NCI-H774 (cell line): ENCODE results near the gene ESR1.

Experiments
- DNase-seq: peaks from one replicate; lab custom pipeline; 2025; lab: John Stamatoyannopoulos, UW

Gene ESR1

DNA sequence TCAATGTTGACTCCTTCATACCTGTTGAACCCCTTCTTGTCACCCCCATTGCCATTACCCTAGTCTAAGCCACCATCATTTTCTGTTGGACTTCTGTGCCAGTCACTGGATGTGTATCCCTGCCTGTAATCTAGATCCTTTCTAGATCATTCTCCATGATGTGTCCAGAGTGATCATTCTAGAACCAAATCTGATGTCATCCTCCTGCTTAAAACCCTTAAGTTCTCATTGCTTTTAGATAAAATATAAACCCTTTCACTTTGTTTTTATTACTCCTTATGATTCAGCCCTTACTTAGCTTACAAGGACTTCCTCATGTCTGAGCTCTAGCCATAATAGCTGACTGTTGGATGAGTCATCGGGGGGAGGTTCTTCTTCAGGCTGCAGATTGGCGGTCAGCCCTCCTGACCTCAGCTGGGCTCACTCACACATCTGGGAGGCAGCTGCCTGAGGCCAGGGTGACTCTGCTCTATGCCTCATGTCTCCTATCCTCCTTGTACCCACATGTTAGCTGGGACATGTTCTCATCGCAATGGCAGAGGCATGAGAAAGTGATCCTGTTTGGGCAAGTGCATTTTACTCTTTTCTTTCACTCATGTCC lies 287.6 kb downstream of the ESR1 start:
- no peak for DNase-seq

- DNase-seq = no peak
Measured at GRCh38 chr6:152096863-152097496, 289.5 kb downstream of the ESR1 start.

DNA sequence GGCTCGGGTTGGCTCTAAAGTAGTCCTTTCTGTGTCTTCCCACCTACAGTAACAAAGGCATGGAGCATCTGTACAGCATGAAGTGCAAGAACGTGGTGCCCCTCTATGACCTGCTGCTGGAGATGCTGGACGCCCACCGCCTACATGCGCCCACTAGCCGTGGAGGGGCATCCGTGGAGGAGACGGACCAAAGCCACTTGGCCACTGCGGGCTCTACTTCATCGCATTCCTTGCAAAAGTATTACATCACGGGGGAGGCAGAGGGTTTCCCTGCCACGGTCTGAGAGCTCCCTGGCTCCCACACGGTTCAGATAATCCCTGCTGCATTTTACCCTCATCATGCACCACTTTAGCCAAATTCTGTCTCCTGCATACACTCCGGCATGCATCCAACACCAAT lies 291.2 kb downstream of the ESR1 start:
- no peak for DNase-seq

DNA sequence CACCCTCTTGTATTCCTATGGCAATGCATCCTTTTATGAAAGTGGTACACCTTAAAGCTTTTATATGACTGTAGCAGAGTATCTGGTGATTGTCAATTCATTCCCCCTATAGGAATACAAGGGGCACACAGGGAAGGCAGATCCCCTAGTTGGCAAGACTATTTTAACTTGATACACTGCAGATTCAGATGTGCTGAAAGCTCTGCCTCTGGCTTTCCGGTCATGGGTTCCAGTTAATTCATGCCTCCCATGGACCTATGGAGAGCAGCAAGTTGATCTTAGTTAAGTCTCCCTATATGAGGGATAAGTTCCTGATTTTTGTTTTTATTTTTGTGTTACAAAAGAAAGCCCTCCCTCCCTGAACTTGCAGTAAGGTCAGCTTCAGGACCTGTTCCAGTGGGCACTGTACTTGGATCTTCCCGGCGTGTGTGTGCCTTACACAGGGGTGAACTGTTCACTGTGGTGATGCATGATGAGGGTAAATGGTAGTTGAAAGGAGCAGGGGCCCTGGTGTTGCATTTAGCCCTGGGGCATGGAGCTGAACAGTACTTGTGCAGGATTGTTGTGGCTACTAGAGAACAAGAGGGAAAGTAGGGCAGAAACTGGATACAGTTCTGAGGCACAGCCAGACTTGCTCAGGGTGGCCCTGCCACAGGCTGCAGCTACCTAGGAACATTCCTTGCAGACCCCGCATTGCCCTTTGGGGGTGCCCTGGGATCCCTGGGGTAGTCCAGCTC lies 292.1 kb downstream of the ESR1 start:
- DNase-seq = no peak

DNA sequence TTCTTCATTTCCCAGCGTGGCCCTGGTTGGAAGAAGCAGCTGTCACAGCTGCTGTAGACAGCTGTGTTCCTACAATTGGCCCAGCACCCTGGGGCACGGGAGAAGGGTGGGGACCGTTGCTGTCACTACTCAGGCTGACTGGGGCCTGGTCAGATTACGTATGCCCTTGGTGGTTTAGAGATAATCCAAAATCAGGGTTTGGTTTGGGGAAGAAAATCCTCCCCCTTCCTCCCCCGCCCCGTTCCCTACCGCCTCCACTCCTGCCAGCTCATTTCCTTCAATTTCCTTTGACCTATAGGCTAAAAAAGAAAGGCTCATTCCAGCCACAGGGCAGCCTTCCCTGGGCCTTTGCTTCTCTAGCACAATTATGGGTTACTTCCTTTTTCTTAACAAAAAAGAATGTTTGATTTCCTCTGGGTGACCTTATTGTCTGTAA lies 292.7 kb downstream of the ESR1 start:
- no peak for DNase-seq

DNA sequence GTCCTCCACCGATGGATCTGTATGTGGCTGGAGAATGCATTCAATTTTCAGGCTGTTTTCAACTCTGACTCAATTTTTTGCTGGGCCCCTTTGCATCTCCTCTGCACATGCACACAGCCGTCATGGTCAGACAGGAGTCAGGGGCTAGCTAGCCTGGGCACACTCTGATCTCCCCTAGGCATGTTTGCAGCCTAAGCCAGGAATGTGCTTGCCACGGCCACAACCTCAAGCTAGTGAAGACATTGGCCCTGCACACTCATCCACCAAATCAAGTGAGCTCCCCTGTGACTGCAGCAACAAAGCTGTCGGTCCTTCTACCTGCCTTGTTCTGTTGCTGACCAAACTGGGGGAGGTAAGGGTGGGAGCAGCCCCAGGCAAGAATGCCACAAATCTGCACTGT lies 300.5 kb downstream of the ESR1 start:
- no peak for DNase-seq

DNA sequence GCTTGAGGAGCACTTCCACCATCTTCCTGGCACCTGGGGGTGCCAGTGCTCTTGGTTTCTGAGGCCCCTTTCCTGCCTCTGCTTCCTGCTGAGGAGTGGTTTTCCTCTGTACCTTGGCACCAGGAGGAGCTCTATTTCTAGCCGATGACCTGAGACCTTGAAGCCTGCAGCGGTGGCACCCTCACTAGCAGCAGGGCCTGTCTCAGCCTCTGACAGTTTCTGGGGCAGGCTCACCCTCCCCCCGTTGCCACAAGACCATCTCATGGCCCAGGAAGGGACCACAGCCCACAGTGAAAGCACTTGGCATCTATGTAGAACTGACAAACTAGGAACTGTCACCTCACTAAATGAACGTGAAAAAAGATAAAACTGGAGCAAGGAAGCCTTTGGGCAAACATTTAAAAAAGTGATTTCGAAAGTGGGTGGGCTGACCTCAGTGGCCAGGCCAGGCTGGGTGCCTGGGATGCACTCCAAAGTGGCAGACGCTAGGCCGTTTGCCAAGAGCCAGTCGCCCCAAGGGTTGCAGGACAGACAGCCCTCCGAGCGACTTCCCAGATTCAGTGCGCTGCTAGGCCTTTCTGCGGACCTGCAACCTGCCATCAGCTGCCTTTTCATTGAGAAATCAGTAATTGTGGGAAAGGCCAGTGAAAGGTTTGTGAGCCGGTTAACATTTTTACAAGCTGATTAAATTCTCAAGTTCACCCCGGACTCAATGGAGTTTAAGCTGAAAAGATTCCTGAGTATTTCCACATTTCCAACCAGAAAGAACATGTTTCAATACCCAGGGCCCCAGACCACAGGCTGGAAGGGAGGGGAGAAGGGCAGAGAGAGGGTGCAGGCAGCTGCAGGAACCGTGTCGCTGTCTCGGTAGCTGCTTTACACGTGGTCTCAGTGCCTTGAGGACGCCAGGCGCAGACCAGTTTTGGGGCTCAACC lies 303.7 kb downstream of the ESR1 start:
- DNase-seq = no peak

DNA sequence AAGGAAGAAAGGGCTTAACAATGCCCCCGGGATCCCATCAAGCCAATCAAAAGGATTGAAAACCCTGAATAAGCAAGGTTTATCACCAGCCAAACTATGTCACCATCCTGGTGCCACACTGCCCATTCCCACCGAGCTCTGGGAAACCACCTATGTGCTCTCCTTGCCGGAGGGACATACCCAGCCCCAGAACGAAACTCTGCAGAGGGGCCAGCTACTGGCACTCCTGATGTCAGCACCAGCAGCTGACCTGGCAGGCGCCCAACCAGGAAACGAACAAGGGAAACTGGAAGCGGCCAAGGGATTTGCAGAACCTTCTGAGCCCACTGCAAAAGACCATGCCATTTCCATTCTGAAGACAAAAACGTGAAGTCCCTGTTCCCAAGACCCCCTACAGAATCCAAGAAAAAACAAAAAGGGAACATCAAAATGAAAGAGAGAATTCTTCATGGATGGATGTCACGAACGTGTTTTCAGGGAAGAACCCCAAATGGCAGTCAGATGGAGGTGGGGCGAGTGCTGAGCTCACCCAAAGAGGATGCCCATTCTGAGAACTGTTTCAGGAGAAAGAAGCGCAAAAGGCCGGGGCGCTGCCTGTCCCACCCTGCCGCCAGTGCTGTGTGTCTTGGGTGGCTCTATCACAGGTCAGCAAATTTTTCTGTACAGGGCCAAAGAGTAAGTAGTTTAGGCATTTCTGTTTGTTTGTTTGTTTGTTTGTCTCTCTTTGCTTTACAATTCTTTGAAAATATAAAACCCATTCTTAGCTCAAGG lies 305.2 kb downstream of the ESR1 start:
- DNase-seq = peak; percentile 18

DNA sequence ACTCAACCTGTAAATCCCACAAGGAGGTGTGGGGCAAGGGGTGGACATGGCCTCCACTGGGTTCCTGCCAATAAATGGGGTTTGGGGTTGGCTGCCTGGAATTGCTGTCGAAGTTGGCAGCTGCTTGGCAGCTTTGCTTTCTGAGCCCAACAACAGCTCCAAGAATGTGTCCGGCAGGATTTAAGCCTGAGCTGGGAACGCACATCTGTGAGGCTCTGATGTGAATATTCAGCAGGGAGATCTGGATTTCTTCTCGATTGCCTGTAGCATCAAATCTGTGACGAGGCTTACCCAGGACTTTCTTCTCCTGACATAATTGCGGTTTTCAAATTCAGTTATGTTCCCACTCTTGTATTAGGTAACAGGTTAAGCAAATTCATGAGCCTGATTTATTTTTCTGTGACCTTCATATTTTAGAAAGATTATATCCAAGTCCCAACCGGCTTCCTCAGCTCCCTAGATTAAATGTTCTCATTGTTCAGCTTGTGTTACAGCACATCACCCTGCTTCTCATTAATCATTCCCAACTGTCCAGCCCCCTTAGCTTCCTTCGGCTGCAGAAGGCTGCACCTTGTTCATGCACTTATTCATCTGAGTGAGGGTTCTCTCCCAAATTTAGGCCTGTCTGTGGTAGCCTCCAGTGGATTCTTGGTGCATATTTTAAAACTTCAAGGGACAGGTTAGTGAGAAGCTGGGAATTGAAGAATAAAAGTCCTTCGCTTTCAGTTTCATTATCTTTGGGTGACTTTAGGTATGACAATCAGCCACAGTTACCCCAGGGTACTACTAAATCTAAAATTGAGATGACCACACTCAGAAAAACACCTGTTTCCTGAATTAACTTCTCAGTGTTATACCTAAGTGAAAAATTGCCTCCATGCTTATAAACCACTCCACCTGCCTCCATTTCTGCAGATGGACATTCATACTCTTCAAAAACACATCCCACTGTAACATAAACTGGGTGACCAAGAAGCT lies 310.0 kb downstream of the ESR1 start:
- no peak for DNase-seq

GRCh38 chr6:152118224-152118623 lies 310.7 kb downstream of the ESR1 start:
- DNase-seq = no peak

GRCh38 chr6:152118678-152119077 lies 311.2 kb downstream of the ESR1 start:
- DNase-seq = no peak

GRCh38 chr6:152119831-152120230 lies 312.3 kb downstream of the ESR1 start:
- no peak for DNase-seq

GRCh38 chr6:152121910-152122309 lies 314.4 kb downstream of the ESR1 start:
- DNase-seq = no peak

- no peak for DNase-seq
Measured at GRCh38 chr6:152122434-152122833, 315.0 kb downstream of the ESR1 start.

- DNase-seq = no peak
Measured at GRCh38 chr6:152123076-152123475, 315.6 kb downstream of the ESR1 start.

DNA sequence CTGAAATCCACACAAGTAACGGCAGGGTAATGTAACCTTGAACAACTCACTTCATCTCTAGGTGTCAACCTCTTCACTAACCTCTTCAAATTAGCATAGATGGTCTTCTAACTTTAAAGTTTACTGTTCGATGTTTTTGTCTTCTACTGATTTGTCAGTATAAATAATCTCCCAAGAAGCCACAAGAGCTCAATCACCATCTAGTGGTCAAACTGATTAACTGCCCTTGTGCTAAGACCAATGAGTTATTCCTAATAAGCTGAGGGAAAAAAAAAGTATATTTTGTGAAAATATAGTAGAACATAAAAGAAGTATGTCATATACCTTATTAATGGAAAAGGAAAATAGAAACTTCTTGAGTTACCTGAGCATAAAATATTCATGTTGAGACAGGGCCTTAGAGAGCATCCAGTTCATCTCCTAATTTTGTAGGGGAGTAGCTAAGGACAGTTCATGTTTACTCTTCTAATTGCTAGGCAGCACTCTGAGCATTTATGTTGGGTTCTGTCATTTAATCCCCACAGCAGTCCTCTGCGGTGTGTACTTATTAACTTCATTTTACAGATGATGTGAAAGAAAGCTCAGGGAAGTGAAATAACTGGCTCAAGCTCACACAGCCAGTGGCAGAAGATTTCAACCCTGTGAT lies 317.1 kb downstream of the ESR1 start:
- no peak for DNase-seq

DNA sequence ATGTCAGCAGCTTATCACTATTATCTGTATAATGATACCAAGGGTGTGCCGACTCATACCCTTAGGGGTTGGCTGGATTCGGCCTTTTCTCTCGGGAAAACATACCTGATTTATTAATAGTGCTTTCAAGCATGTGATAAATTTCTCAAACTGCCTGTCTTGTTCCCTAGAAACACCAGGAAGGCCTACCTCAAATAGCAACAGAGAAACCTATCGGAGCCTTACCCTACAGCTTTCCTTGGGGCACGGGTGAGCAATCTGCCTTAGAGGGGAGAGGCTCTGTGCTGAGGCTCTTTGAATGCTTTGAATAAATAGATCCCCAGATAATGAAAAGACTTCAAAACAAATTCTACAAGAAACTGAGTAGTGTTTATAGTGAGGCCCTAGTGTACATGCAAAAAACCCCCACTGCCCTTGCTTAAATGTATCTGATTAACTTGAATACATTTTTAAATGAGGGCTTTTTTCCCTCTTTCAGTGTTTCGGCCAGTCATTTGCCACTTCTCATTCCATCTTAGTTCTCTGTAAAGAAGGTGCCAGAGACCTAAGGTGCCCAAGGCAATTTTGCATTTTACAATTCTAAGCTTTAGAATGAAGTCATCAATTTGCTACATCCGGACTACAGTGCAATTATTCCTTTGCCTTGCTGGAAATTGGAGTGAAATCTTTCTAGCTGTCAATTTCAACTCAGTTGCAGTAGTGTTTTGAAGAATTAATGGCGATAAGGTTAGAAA lies 320.1 kb downstream of the ESR1 start:
- DNase-seq = no peak

DNA sequence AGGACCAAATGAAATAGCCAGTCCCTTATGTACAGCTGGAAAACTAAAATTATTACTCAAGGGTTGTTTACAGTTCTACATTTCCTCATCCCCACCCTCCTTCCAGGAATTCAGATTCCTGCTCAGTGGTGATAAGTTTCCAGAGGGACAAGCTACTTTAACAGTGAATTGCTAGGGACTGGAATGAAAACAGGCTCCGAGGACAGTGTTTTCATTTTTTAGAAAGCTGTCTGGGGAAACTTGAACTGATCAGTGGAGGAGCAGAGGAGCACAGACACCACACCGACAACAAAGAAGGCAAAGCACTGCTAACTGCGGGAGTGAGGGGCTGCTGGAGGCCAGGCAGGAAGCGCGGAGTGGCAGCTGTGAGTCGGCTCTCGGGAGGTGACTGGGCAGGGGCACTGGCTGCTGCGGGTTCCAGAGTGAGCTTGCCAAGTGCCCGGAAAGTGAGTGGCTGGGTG lies 322.2 kb downstream of the ESR1 start:
- no peak for DNase-seq

- DNase-seq = no peak
Measured at GRCh38 chr6:152130441-152130840, 323.0 kb downstream of the ESR1 start.
